Lower lobe of right lung (tissue), 2 donors: Measurements from ENCODE around the gene GAREM2. TPM values are rescaled to one million over a fixed set of nuclear protein-coding genes. Genes with fewer than 3 reads are reported as not detected.

ENCODE experiments used
- ATAC-seq, 2 donors: fragments of 200-7000 bp; cut with Tn5 transposase; one replicate each; pipeline ENCODE4 v1.9.1; 2020 to 2022; ENCODE audit warnings: mild to moderate bottlenecking in 2 of 2, moderate library complexity in 2 of 2
- DNase-seq: peaks from one replicate; pipeline ENCODE4 v3.0.0-alpha.2; 2020
- H3K27ac ChIP-seq: fragments of 200-600 bp; one replicate; pipeline ENCODE4 v1.8.0; 2022
- H3K27me3 ChIP-seq: fragments of 200-600 bp; one replicate; pipeline ENCODE4 v1.8.0; 2022; ENCODE audit warnings: low read depth
- H3K36me3 ChIP-seq: fragments of 200-600 bp; one replicate; pipeline ENCODE4 v1.8.0; 2022; ENCODE audit warnings: mild to moderate bottlenecking
- H3K4me1 ChIP-seq: fragments of 200-600 bp; one replicate; pipeline ENCODE4 v1.8.0; 2022
- H3K4me3 ChIP-seq: fragments of 200-600 bp; one replicate; pipeline ENCODE4 v1.8.0; 2022; ENCODE audit warnings: mild to moderate bottlenecking
- H3K9me3 ChIP-seq: fragments of 200-600 bp; one replicate; pipeline ENCODE4 v1.8.0; 2022
- CTCF ChIP-seq: fragments of 200-600 bp; IDR thresholded peaks from one replicate; pipeline ENCODE4 v1.8.0; 2022; ENCODE audit warnings: antibody characterized with exemption, mild to moderate bottlenecking
- intact Hi-C: fragments of 100-400 bp; cut with DNase I; formaldehyde crosslinking; loops from one replicate; pipeline ENCODE4 v1.11.0; 2022
- total RNA-seq: library from RNA; stranded (reverse); fragmentation: NEBNext Ultra II Directional; extraction: Animal tissue kit (Norgen Biotek cat#: 25700); gene quantifications from one replicate; pipeline ENCODE4 v1.2.1, GENCODE V29; 2021
- donor health status: DM: no; HTN: yes; CAD: no; lungs with severe emphysema.

Gene GAREM2
- total RNA-seq, 1 donor from 2014 or later = 2.0 TPM

- no peak overlapping the region for H3K27ac ChIP-seq
- no peak overlapping the region for H3K4me3 ChIP-seq
- intact Hi-C loops = no loop called here
- DNase-seq = no peak
- no peaks in the 10 kb centered on the region for H3K9me3 ChIP-seq
- H3K4me1 ChIP-seq = no peaks in the 10 kb centered on the region
- TF ChIP-seq CTCF = no peak
- ATAC-seq = no peak
- H3K27me3 ChIP-seq = no peaks in the 10 kb centered on the region
- H3K36me3 ChIP-seq = peaks cover 81% of the 10 kb centered on the region
These were observed 43.7 kb downstream of the GAREM2 start for GRCh38 chr2:26216587-26216986.

GRCh38 chr2:26217720-26218119, 44.8 kb downstream of the GAREM2 start:
- no peaks in the 10 kb centered on the region for H3K9me3 ChIP-seq
- ATAC-seq = no peak
- TF ChIP-seq CTCF = no peak
- no peak overlapping the region for H3K4me3 ChIP-seq
- no peaks in the 10 kb centered on the region for H3K27me3 ChIP-seq
- H3K27ac ChIP-seq = no peak overlapping the region
- DNase-seq = no peak
- peaks cover 73% of the 10 kb centered on the region for H3K36me3 ChIP-seq
- intact Hi-C loops = no loop called here
- no peaks in the 10 kb centered on the region for H3K4me1 ChIP-seq

- TF ChIP-seq CTCF = no peak
- Histone ChIP-seq H3K27me3 (no peaks in the 10 kb centered on the region), H3K4me1 (no peaks in the 10 kb centered on the region), H3K4me3 (no peak overlapping the region), H3K27ac (no peak overlapping the region), H3K36me3 (peaks cover 66% of the 10 kb centered on the region), H3K9me3 (no peaks in the 10 kb centered on the region)
- ATAC-seq = peak; percentile 21 to 42
- intact Hi-C loops = no loop called here
- no peak for DNase-seq
These were observed 50.1 kb downstream of the GAREM2 start for GRCh38 chr2:26223018-26223417.

- intact Hi-C loops = no loop called here
- no peak overlapping the region for H3K27ac ChIP-seq
- no peaks in the 10 kb centered on the region for H3K9me3 ChIP-seq
- H3K4me1 ChIP-seq = no peaks in the 10 kb centered on the region
- DNase-seq (no peak), ATAC-seq (no peak)
- no peak overlapping the region for H3K4me3 ChIP-seq
- TF ChIP-seq CTCF = no peak
- H3K36me3 ChIP-seq = peaks cover 76% of the 10 kb centered on the region
- H3K27me3 ChIP-seq = no peaks in the 10 kb centered on the region
These were observed 51.2 kb downstream of the GAREM2 start for GRCh38 chr2:26224095-26224494.

GRCh38 chr2:26229595-26229994, 56.7 kb downstream of the GAREM2 start:
- TF ChIP-seq CTCF = no peak
- Histone ChIP-seq H3K9me3 (no peaks in the 10 kb centered on the region), H3K27ac (no peak overlapping the region), H3K36me3 (peaks cover 97% of the 10 kb centered on the region), H3K27me3 (no peaks in the 10 kb centered on the region), H3K4me1 (no peaks in the 10 kb centered on the region), H3K4me3 (no peak overlapping the region)
- ATAC-seq (no peak), DNase-seq (no peak)
- intact Hi-C loops = no loop called here

- Histone ChIP-seq H3K4me1 (no peaks in the 10 kb centered on the region), H3K27me3 (no peaks in the 10 kb centered on the region), H3K36me3 (peaks cover 98% of the 10 kb centered on the region), H3K4me3 (no peak overlapping the region), H3K27ac (no peak overlapping the region), H3K9me3 (no peaks in the 10 kb centered on the region)
- intact Hi-C loops = no loop called here
- no peak for TF ChIP-seq CTCF
- DNase-seq (no peak), ATAC-seq (no peak)
These were observed 57.9 kb downstream of the GAREM2 start for GRCh38 chr2:26230806-26231205.
